NCI-H2081 treated with DMSO at 0.1 percent for 48 hours (cell line): ENCODE results near the gene AMBP.

ENCODE experiments used
- DNase-seq: peaks from one replicate; lab custom pipeline; 2025; lab: John Stamatoyannopoulos, UW

Gene AMBP

GRCh38 chr9:114031037-114031630, 47.0 kb downstream of the AMBP start:
- no peak for DNase-seq

- DNase-seq, result no peak
Observed at GRCh38 chr9:114030364-114030763, 47.7 kb downstream of the AMBP start.

GRCh38 chr9:114029311-114030170, 48.6 kb downstream of the AMBP start:
- no peak for DNase-seq

- DNase-seq, result no peak
Observed at GRCh38 chr9:114028646-114029045, 49.5 kb downstream of the AMBP start.

- DNase-seq, result no peak
Observed at GRCh38 chr9:114027863-114028465, 50.1 kb downstream of the AMBP start.

GRCh38 chr9:114027159-114027862, 50.8 kb downstream of the AMBP start:
- DNase-seq, result no peak

- no peak for DNase-seq
Observed at GRCh38 chr9:114026335-114026734, 51.8 kb downstream of the AMBP start.

- DNase-seq, result no peak
Observed at GRCh38 chr9:114025760-114026159, 52.3 kb downstream of the AMBP start.

GRCh38 chr9:114025196-114025753, 52.8 kb downstream of the AMBP start:
- no peak for DNase-seq

GRCh38 chr9:114023961-114024360, 54.1 kb downstream of the AMBP start:
- no peak for DNase-seq

GRCh38 chr9:114021578-114021977, 56.5 kb downstream of the AMBP start:
- DNase-seq, result no peak

- DNase-seq, result no peak
Observed at GRCh38 chr9:114017741-114018715, 60.1 kb downstream of the AMBP start.

- DNase-seq, result no peak
Observed at GRCh38 chr9:114016629-114017423, 61.3 kb downstream of the AMBP start.

- no peak for DNase-seq
Observed at GRCh38 chr9:114016101-114016500, 62.0 kb downstream of the AMBP start.

GRCh38 chr9:114015607-114016006, 62.5 kb downstream of the AMBP start:
- no peak for DNase-seq

GRCh38 chr9:114014044-114014443, 64.1 kb downstream of the AMBP start:
- DNase-seq, result no peak

GRCh38 chr9:114012126-114012525, 66.0 kb downstream of the AMBP start:
- no peak for DNase-seq

- DNase-seq, result no peak
Observed at GRCh38 chr9:114011313-114011712, 66.8 kb downstream of the AMBP start.
